ENCODE data around the gene FUZ. TPM values are rescaled to one million over a fixed set of nuclear protein-coding genes. Genes with fewer than 3 reads are reported as not detected.

The FUZ gene
- total RNA-seq, 3 donors from 2014 or later = 6.6 to 21.0 (median 11.9) TPM

DNA sequence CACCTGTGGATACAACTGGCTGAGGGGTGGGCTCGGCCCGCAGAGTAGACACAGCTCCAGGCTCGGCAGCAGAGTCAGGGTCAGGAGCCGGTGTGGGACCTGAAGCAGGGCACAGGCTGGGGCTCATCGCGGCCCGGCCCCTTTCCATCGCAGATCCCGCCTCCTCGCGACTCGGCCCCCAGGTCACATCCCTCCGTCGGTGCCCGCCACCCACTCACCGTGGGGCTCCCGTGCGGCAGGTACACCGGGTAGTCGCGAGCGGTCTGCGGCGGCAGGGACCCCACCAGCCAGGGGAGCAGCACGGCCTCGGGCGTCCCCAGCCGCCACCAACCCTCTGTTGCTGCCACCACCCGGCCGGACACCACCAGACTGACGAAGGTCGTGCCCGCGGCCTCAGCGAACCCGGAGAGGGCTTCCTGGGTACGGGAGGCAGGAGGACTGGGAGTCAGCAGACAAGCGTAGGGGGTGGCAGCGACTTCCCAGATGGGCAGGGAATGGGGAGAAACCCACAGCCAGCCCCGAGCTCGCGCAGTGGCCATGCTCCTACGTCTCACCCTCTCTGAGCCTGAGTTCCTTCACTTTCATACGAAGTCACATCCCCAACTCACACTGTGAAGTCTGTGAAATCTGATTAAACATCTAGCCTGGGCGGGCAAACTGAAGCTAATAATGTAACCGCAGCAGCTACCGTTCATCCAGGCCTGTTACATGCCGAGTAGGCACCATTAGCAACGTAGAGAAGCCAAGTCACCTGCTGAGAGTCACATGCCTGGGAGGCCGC, 3.7 kb downstream of the FUZ start:
- Histone ChIP-seq H3K4me1 (ENCODE audit: low read depth) (peaks cover 16% of the 10 kb centered on the region), H3K4me3 (peak overlapping the region; percentile 34), H3K36me3 (ENCODE audit: low read depth) (peaks cover 6% of the 10 kb centered on the region), H3K9me3 (no peaks in the 10 kb centered on the region)
- peak; percentile 51 to 78 (median 74) for DNase-seq
- TF ChIP-seq, protein P1, sequence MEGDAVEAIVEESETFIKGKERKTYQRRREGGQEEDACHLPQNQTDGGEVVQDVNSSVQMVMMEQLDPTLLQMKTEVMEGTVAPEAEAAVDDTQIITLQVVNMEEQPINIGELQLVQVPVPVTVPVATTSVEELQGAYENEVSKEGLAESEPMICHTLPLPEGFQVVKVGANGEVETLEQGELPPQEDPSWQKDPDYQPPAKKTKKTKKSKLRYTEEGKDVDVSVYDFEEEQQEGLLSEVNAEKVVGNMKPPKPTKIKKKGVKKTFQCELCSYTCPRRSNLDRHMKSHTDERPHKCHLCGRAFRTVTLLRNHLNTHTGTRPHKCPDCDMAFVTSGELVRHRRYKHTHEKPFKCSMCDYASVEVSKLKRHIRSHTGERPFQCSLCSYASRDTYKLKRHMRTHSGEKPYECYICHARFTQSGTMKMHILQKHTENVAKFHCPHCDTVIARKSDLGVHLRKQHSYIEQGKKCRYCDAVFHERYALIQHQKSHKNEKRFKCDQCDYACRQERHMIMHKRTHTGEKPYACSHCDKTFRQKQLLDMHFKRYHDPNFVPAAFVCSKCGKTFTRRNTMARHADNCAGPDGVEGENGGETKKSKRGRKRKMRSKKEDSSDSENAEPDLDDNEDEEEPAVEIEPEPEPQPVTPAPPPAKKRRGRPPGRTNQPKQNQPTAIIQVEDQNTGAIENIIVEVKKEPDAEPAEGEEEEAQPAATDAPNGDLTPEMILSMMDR (IDR thresholded peaks at IDR 0.05) = no peak
- ATAC-seq = peak; percentile 49
- intact Hi-C loops (cut with DNase I, micrococcal nuclease) = no loop called here

- DNase-seq = peak; percentile 93 to 95 (median 93)
- H3K36me3 ChIP-seq (ENCODE audit: low read depth) = peaks cover 6% of the 10 kb centered on the region
- H3K9me3 ChIP-seq = no peaks in the 10 kb centered on the region
- ATAC-seq = peak; percentile 77
- H3K4me1 ChIP-seq (ENCODE audit: low read depth) = peaks cover 16% of the 10 kb centered on the region
- intact Hi-C loops (cut with DNase I, micrococcal nuclease) = no loop called here
- TF ChIP-seq, protein P1 (IDR thresholded peaks at IDR 0.05) = no peak
- peak overlapping the region; percentile 34 for H3K4me3 ChIP-seq
Observed at GRCh38 chr19:49808711-49809159, 4.4 kb downstream of the FUZ start.

DNA sequence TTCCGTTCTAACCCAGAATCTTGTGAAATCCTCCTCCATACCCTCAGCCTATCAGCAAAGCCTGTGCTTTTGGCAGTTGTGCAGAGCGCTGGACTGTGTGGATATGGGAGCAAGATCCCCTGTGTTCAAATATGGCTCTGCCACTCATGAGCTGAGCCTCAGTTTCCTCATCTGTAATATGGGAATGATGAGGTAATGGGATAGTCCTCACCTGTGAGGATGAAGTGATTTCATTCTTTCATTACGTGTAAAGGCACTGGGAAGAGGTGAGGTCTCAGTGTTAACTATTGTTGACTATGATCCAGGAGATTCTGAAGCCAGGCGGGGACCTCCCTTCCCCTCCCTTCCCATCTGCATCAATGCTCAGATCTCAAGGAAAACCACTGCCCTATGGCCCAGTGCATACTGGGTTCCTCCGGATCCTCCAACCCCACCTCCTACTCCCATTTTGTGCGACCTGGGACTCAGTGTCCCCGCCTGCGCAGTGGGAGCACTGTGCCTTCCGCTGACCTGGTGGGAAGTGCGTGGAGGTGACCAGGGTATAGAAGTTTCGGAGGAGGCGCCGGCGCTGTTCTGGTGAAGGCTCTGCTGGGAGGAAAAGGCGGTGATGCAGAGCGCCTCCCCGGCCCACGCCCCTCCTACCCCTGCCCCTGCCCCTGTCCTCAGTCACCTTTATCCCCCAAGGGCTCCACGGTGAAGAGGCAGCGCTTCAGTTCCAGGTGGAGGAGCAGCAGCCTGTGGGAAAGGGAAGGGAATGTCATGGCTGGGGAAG, 5.0 kb downstream of the FUZ start:
- intact Hi-C loops (cut with DNase I, micrococcal nuclease) = no loop called here
- H3K36me3 ChIP-seq (ENCODE audit: low read depth) = no peaks in the 10 kb centered on the region

GRCh38 chr19:49807058-49807903, 5.8 kb downstream of the FUZ start:
- intact Hi-C loops (cut with DNase I, micrococcal nuclease) = no loop called here
- TF ChIP-seq, protein P1 (IDR thresholded peaks at IDR 0.05) = no peak

More for the DNA sequence above, 5.0 kb downstream of the FUZ start:
- Histone ChIP-seq H3K9me3 (no peaks in the 10 kb centered on the region), H3K4me3 (no peak overlapping the region), H3K4me1 (ENCODE audit: low read depth) (peaks cover 16% of the 10 kb centered on the region)
- TF ChIP-seq, protein P1 (IDR thresholded peaks at IDR 0.05) = no peak
- no peak for ATAC-seq
- DNase-seq = peak in 1 of 3 donors; percentile 43

GRCh38 chr19:49806620-49806959, 6.5 kb downstream of the FUZ start:
- TF ChIP-seq, protein P1 (IDR thresholded peaks at IDR 0.05) = no peak
- ATAC-seq (no peak), DNase-seq (no peak)
- intact Hi-C loops (cut with DNase I, micrococcal nuclease) = no loop called here
- Histone ChIP-seq H3K36me3 (ENCODE audit: low read depth) (no peaks in the 10 kb centered on the region), H3K4me3 (no peak overlapping the region), H3K9me3 (no peaks in the 10 kb centered on the region), H3K4me1 (ENCODE audit: low read depth) (peaks cover 11% of the 10 kb centered on the region)

More at GRCh38 chr19:49807058-49807903, 5.8 kb downstream of the FUZ start:
- ATAC-seq (no peak), DNase-seq (no peak)
- Histone ChIP-seq H3K4me3 (no peak overlapping the region), H3K9me3 (no peaks in the 10 kb centered on the region), H3K36me3 (ENCODE audit: low read depth) (no peaks in the 10 kb centered on the region), H3K4me1 (ENCODE audit: low read depth) (peaks cover 11% of the 10 kb centered on the region)
